Peyer's patch (tissue), 4 donors: ENCODE data around the gene SH2B3. TPM values are rescaled to one million over a fixed set of nuclear protein-coding genes. Genes with fewer than 3 reads are reported as not detected.

Source experiments
- DNase-seq, 3 donors: peaks; one replicate each; pipeline ENCODE4 v3.0.0-alpha.2; 2017 to 2019
- H3K27ac ChIP-seq, 4 donors: fragments of 200-600 bp; sonication (generic); one replicate each; pipeline ENCODE4 v1.5.1; 2016 to 2019
- H3K27me3 ChIP-seq, 2 donors: fragments of 200-600 bp; sonication (generic); one replicate each; pipeline ENCODE4 v1.5.1; 2019
- H3K36me3 ChIP-seq, 3 donors: fragments of 200-600 bp; sonication (generic); one replicate each; pipeline ENCODE4 v1.5.1; 2016 to 2019
- H3K4me1 ChIP-seq, 4 donors: fragments of 200-600 bp; sonication (generic); one replicate each; pipeline ENCODE4 v1.5.1; 2016 to 2019
- H3K4me3 ChIP-seq, 4 donors: fragments of 200-600 bp; sonication (generic); 1 replicate in 3 of 4; 2 replicates in 1 of 4; pipeline ENCODE4 v1.5.1; 2016 to 2019; ENCODE audit warnings: mild to moderate bottlenecking in 1 of 4
- H3K9me3 ChIP-seq, 4 donors: fragments of 200-600 bp; sonication (generic); one replicate each; pipeline ENCODE4 v1.5.1; 2016 to 2019; ENCODE audit warnings: mild to moderate bottlenecking in 1 of 4
- POLR2A ChIP-seq, 2 donors: fragments of 450-650 bp; IDR thresholded peaks; one replicate each; pipeline ENCODE4 v1.5.1; 2017; ENCODE audit warnings: antibody characterized with exemption in 2 of 2, mild to moderate bottlenecking in 2 of 2, moderate library complexity in 2 of 2
- total RNA-seq, 4 donors: library from RNA; depleted of rRNA; stranded (reverse); fragments of >200 nt; gene quantifications; one replicate each; pipeline ENCODE4 v1.1.0, GENCODE V29; 2016
- TF ChIP-seq, protein P1 (sequence below), 6 experiments: fragments of 450-650 bp in 4 of 6; fragments of 200-600 bp in 2 of 6; sonication (generic) in 1 of 6; IDR thresholded peaks; one replicate each; pipeline ENCODE4 v1.5.1; 2017 to 2019; ENCODE audit warnings: antibody characterized with exemption in 6 of 6, mild to moderate bottlenecking in 3 of 6, moderate library complexity in 1 of 6

The SH2B3 gene
- 10 to 100 TPM in 2 of 4 donors, 1 to 10 TPM in 2; 4.4 to 37.1 (median 8.4) TPM for total RNA-seq

DNA sequence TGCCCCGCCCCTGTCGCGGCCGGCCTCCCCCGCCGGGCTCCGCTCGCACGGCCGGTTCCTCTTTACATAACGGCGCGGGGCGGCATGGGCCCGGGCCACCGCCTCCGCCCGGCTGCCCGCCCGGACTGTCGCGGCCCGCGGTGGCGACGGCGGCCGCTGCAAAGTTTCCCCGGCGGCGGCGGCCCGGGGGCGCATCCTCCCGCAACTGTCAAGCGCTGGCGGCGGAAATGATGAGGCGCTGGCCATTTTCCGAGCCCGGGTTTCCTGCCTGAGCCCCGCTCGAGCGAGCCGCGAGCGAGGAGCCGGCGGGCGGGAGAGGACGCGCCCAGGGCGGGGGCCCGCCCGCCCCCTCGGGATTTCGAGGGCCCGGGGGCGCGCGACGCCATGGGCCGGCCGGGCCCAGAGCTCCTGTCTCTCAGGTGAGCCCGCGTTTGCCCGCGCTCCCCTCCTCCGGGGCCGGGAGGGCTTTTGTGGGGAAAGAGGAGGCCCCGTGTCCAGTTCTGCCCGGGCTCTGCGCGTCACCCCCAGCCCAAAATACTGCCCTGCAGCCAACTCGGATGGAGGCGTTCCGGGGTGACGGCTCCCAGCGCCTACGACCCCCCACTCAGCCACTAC is at the start of gene SH2B3:
SH2B3 (plus strand) TSS at position 65 of the 615 bp plus-strand sequence. CDS start 12,223 bp downstream, outside the sequence.
- H3K27me3 ChIP-seq: no peaks in the 10 kb centered on the region
- peaks cover 0 to 71% (median 46%) of the 10 kb centered on the region in 4 donors for H3K4me1 ChIP-seq
- DNase-seq: no peak
- peak within 1 kb of the TSS; percentile 79 to 95 (median 89) for H3K4me3 ChIP-seq
- H3K9me3 ChIP-seq: no peaks in the 10 kb centered on the region
- TF ChIP-seq, protein P1, sequence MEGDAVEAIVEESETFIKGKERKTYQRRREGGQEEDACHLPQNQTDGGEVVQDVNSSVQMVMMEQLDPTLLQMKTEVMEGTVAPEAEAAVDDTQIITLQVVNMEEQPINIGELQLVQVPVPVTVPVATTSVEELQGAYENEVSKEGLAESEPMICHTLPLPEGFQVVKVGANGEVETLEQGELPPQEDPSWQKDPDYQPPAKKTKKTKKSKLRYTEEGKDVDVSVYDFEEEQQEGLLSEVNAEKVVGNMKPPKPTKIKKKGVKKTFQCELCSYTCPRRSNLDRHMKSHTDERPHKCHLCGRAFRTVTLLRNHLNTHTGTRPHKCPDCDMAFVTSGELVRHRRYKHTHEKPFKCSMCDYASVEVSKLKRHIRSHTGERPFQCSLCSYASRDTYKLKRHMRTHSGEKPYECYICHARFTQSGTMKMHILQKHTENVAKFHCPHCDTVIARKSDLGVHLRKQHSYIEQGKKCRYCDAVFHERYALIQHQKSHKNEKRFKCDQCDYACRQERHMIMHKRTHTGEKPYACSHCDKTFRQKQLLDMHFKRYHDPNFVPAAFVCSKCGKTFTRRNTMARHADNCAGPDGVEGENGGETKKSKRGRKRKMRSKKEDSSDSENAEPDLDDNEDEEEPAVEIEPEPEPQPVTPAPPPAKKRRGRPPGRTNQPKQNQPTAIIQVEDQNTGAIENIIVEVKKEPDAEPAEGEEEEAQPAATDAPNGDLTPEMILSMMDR (IDR thresholded peaks at IDR 0.05): no peak
- peak in 1 of 2 donors; percentile 41 for TF ChIP-seq POLR2A (IDR thresholded peaks at IDR 0.05)
- H3K27ac ChIP-seq: peak within 1 kb of the TSS; percentile 87 to 93 (median 90)
- H3K36me3 ChIP-seq: no peaks in the 10 kb centered on the region

DNA sequence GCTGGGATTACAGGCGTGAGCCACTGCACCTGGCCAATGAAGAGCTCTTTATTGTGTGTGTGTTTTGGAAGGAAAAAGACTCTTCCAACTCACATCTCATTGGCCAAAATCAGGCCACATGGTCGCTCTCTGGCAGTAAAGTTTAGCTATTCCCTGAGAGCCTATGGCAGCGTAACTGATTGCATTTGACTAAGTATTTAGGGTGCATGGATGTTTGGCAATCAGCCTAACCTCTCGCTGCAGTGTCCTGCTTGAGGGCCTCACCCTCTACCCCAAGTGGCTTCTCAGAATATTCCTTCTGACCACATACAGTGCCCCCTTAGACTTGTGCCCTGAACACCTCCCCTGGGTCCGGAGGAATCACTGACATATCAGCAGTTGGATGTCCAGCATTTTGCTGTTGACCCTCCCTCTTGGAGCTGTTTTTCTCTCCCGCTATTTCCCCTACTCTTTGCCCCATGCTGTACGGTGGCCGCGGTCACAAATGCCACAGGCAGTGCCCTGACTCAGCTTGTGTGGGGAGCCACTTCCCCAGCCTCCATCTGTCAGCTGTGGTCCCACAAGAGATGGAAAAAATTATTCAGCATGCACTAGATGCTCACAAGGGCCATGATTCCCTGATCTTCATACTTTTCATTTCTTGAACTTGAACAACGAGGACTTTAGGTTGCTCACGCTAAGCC is 46.4 kb upstream of the SH2B3 start:
- Histone ChIP-seq H3K9me3 (no peaks in the 10 kb centered on the region), H3K4me1 (peaks cover 0 to 7% (median 0%) of the 10 kb centered on the region in 4 donors), H3K27ac (no peak overlapping the region), H3K27me3 (no peaks in the 10 kb centered on the region), H3K4me3 (no peak overlapping the region), H3K36me3 (peaks cover 0 to 22% (median 0%) of the 10 kb centered on the region in 3 donors)
- DNase-seq: no peak
- peak in 1 of 2 donors; percentile 13 for TF ChIP-seq POLR2A (IDR thresholded peaks at IDR 0.05)
- TF ChIP-seq, protein P1 (IDR thresholded peaks at IDR 0.05): no peak

DNA sequence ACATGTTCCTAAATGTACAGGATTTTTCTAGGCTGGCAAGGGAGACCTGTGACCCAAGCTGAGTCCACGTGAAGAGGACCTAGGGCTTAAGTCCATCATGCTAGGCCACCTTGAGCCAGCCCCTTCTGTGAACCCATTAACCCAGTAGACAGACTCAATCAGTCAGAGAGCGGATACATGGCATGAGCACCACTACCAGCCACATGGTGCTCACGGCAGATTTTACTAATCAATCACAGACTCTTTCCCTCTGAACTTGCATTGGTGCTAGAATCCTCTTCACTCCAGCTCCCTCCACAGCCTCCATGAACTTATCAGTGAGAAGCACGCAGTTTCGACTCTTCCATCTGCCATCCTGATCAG is 45.8 kb upstream of the SH2B3 start:
- no peak overlapping the region for H3K4me3 ChIP-seq
- peaks cover 0 to 7% (median 0%) of the 10 kb centered on the region in 4 donors for H3K4me1 ChIP-seq
- no peaks in the 10 kb centered on the region for H3K27me3 ChIP-seq
- H3K27ac ChIP-seq: no peak overlapping the region
- no peaks in the 10 kb centered on the region for H3K9me3 ChIP-seq
- no peak for DNase-seq
- no peak for TF ChIP-seq POLR2A (IDR thresholded peaks at IDR 0.05)
- TF ChIP-seq, protein P1 (IDR thresholded peaks at IDR 0.05): no peak
- H3K36me3 ChIP-seq: peaks cover 0 to 23% (median 0%) of the 10 kb centered on the region in 3 donors

DNA sequence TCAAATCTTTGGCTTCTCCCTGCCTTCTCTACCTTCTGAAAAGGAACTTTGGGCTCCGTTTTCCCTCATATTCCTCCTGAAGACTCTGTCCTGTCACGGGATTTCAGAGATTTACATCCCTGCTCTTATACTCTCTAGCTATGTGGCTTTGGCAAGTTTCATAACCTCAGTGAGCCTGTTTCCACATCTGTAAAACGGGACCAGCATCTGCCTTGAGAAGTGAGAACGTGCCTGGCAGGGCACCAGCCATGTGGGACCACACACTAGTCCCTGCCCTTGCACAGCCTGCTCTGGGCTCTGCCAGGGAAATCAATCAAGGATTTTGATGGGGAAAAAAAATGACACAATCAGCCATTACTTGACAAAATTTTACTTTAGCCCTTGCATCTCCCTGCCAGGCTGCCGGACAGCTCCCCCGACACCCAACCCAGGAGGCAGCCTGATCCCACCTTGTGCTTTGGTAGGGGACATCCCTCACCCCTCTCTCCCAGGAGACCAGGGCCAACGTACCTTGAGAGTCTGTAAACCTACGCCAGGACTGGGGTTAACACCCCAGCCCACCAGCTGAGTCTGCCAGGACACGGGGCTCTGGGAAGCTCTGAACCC is 45.3 kb upstream of the SH2B3 start:
- H3K4me1 ChIP-seq: peaks cover 0 to 7% (median 0%) of the 10 kb centered on the region in 4 donors
- no peak overlapping the region for H3K4me3 ChIP-seq
- H3K9me3 ChIP-seq: no peaks in the 10 kb centered on the region
- no peaks in the 10 kb centered on the region for H3K27me3 ChIP-seq
- no peak for DNase-seq
- no peak overlapping the region for H3K27ac ChIP-seq
- peaks cover 0 to 28% (median 0%) of the 10 kb centered on the region in 3 donors for H3K36me3 ChIP-seq
- TF ChIP-seq POLR2A (IDR thresholded peaks at IDR 0.05): no peak
- TF ChIP-seq, protein P1 (IDR thresholded peaks at IDR 0.05): no peak

DNA sequence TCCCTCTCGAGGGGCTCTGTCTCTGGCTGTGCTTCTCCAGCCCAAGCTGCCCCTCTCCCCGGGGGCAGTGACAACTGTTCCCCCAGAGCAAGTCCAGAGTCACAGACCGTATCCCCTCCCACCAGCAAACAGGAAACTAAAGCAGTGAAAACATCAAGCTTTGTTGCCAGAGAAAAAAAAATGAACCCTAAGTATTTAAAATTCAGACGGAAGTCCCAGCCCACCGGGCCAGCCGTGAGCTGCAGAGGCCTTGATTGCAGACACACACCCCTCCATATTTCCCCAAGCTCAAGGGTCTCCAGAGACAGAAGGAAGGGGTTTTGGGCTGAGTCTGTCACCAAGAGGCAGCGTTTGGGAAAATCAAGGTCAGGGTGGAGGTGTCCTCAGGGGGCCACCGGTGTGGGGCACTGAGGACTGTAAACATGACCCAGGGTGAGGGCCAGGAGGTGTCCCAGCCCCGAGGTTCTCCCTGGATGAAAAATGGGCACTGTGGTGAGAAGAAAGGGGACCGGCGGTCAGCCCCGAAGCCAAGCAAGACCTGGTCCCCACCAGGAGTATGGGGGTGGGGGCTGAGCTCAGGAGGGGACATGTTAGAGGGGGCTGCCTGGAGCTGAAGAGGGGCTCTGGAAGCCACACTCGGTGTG is 44.5 kb upstream of the SH2B3 start:
- Histone ChIP-seq H3K27ac (no peak overlapping the region), H3K36me3 (peaks cover 0 to 35% (median 0%) of the 10 kb centered on the region in 3 donors), H3K4me1 (peaks cover 0 to 11% (median 0%) of the 10 kb centered on the region in 4 donors), H3K9me3 (no peaks in the 10 kb centered on the region), H3K4me3 (no peak overlapping the region), H3K27me3 (no peaks in the 10 kb centered on the region)
- TF ChIP-seq, protein P1 (IDR thresholded peaks at IDR 0.05): no peak
- no peak for TF ChIP-seq POLR2A (IDR thresholded peaks at IDR 0.05)
- no peak for DNase-seq
